KOPT-K1 (cell line): Measurements from ENCODE around the gene ATG9B.

Source experiments
- H3K27ac ChIP-seq: fragments of 200-600 bp; sonication (generic); 2 replicates; pipeline ENCODE4 v1.5.1; 2016; ENCODE audit warnings: antibody characterized with exemption, mild to moderate bottlenecking, low read depth, low read length; ENCODE audit not compliant: poor library complexity, severe bottlenecking
- H3K36me3 ChIP-seq: fragments of 200-600 bp; sonication (generic); 2 replicates; pipeline ENCODE4 v1.5.1; 2017; ENCODE audit warnings: antibody characterized with exemption, mild to moderate bottlenecking, low read length, moderate library complexity; ENCODE audit not compliant: insufficient read depth
- H3K9me3 ChIP-seq: fragments of 200-600 bp; sonication (generic); 2 replicates; pipeline ENCODE4 v1.5.1; 2017; ENCODE audit warnings: antibody characterized with exemption, low read length, mild to moderate bottlenecking; ENCODE audit not compliant: insufficient read depth, poor library complexity, severe bottlenecking

Gene ATG9B

DNA sequence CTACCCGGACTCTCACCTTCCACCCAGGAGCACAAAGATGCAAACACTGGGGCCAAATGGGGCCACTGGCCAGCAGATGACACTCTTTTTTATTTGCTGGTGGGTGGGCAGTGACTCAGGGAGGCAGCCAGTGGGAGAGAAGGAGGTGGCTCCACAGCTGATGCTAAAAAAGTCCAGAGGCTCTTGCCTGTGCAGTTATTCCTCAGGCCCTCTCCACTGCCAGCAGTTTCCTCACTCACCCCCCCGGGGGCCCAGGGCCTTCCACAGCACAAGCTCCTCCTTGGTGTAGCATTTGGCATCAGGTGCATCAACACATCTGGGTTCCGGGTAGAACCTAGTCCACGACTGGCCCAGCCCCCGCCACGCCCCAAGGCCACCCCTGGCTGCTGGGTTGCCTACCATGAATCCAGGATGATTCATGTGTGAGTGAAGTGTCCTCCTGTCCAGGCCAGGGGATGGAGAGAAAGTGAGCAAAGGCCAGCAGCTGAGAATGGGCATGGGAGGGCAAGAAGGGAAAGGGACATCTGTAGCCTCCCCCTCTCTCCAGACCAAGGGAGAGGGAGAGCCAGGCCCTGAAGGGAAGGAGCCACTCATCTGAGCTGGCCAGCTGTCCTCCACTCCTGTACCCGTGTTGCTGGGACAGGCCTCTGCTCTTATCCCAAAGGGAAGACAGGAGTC lies 44.4 kb downstream of the ATG9B start:
- Histone ChIP-seq H3K27ac (no peak overlapping the region), H3K9me3 (no peaks in the 10 kb centered on the region), H3K36me3 (no peaks in the 10 kb centered on the region)

- Histone ChIP-seq H3K36me3 (no peaks in the 10 kb centered on the region), H3K9me3 (no peaks in the 10 kb centered on the region), H3K27ac (no peak within 1 kb of the TSS)
These were observed 46.0 kb downstream of the ATG9B start, which contains the start of gene KCNH2 for GRCh38 chr7:150978126-150978789. TSS of gene KCNH2 (minus strand) at chr7:150978321. CDS start at chr7:150977913, 408 bp downstream.

DNA sequence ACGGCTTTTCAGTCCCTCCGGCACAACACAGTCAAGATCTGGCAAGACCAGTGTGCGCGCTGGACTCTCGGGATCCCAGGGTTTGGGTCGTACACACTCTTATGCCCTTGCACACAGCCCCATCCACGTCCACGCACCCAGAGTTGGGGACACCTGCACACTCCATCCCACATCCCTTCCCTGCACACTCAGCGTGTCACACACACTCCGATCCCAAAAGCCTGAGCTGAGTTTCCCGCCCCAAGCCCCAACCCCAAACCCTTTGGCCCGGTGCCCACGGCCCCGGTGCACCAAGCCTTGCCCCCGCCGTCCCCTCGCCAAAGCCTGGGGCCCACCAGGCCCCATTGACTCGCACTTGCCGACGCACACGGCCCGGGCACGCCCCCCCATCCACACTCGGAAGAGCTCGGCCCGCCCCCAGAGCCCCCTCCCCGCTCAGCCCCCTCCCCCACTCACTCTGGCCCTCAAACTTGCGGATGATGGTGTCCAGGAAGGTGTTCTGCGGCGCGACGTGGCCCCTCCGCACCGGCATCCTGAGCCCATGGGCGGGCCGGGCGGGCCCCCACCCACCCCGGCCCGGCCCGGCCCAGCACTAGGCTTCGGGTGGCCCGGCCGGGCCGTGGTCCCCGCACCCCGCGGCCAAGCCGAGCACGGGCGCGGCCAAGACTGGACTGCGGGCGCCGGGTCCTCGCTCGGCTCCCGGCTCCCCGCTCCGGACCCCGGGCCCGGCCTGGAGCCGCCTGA lies 46.7 kb downstream of the ATG9B start:
- no peak overlapping the region for H3K27ac ChIP-seq
- H3K36me3 ChIP-seq = no peaks in the 10 kb centered on the region
- H3K9me3 ChIP-seq = no peaks in the 10 kb centered on the region

GRCh38 chr7:150976529-150977381 lies 47.5 kb downstream of the ATG9B start:
- H3K36me3 ChIP-seq = no peaks in the 10 kb centered on the region
- H3K27ac ChIP-seq = no peak overlapping the region

DNA sequence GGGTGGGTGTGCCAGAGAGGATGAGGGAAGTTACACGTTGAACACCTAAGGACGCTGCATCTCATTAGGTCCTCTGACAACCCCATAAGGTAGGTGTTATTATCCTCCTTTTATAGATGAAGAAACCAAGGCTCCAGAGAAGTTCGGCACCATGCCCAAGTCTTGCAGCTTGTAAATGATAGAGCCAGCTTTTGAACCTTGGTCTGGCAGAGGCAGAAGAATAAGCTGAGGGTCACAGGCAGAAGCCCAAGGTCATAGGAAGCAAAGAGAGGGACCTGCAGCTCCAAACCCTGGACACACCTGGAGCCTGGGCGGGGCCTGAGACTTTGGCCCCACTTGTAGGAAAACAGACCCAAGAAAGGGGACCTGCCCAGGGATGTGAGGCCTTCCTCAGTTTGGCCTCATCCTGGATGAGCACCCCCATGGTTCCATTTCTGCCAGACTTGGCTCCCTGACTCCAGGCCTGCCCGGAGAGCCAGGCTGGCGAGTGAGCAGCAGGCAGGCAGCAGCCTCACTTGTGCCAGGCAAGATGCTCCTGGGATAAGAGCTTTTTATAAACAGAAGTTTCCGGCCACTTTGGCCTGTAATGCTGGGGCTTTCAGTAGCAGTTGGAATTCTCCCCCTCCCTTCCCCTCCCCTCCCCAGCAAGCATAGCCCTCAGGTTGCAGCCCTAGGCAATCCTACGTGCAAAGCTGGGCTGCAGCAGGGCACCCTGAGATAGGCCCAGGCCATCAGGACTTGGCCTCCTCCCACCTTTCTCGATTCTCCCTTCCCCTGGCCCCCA lies 48.6 kb downstream of the ATG9B start:
- Histone ChIP-seq H3K27ac (no peak overlapping the region), H3K36me3 (no peaks in the 10 kb centered on the region), H3K9me3 (no peaks in the 10 kb centered on the region)

More at GRCh38 chr7:150976529-150977381, 47.5 kb downstream of the ATG9B start:
- no peaks in the 10 kb centered on the region for H3K9me3 ChIP-seq

- H3K27ac ChIP-seq = no peak overlapping the region
- H3K36me3 ChIP-seq = no peaks in the 10 kb centered on the region
- no peaks in the 10 kb centered on the region for H3K9me3 ChIP-seq
These were observed 49.6 kb downstream of the ATG9B start for GRCh38 chr7:150974468-150975391.

DNA sequence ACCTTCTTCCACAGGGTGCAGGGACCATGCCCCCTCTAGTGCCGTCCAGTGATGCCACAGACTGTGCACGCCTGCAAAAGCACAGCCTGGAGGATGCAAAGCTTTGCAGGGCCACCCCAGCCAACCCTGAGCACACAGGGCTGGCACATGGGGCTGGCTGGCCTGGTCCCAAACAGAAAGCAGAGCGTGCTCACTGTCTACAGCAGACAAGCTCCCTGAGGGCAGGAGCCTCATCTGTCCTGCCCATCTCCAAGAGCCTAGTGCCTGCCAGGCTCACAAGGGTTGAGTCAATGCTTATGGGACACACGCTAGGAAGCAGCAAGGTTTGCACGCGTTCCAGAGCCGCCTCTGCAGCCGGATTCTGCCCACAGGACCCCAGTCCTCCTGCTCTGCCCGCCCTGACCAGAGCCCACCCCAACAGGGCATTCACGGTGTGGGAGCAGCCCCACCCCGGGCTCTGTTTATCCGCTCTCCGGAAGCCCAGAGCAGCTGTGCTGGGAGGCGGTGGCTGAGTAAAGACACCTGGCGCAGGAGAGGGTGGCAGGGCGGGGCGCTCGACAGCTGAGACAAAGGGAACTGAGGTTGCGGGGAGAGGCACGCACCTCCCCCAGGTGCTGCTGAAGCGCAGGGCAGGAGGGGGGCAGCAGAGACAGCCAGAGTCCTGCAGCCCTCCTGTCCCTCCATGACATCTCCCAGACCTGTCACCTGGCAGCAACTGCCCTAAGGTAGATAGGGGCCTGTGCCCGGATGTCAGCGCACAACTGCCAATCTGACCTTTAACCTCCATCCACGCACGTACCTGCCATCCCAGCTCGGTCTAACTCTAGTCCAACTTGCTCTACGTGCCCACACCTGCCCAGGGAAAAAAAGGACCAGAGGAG lies 50.5 kb downstream of the ATG9B start:
- Histone ChIP-seq H3K36me3 (no peaks in the 10 kb centered on the region), H3K9me3 (no peaks in the 10 kb centered on the region), H3K27ac (no peak overlapping the region)

DNA sequence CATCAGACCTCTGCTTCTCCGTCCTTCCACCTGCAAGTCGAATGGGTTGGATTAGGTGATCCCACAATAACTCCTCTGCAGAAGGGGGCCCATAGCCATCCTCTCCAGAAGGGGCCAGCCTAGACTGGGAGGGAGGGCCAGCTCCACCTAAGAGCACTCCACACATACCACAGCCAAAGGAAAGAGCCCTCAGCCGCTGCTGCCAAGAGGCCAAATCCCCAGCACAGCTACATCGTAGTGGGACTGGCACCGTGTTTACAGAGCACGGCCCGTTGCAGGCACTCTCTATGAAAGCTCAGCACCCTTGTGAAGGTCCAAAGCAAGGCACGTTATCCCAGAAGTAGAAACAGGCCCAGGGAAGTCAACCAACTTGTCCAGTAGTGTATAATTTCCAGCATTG lies 51.6 kb downstream of the ATG9B start:
- Histone ChIP-seq H3K36me3 (no peaks in the 10 kb centered on the region), H3K9me3 (no peaks in the 10 kb centered on the region), H3K27ac (no peak overlapping the region)

- Histone ChIP-seq H3K36me3 (no peaks in the 10 kb centered on the region), H3K27ac (no peak overlapping the region), H3K9me3 (no peaks in the 10 kb centered on the region)
These were observed 52.2 kb downstream of the ATG9B start for GRCh38 chr7:150972023-150972468.

GRCh38 chr7:150971242-150972022 lies 52.9 kb downstream of the ATG9B start:
- Histone ChIP-seq H3K27ac (no peak overlapping the region), H3K36me3 (no peaks in the 10 kb centered on the region), H3K9me3 (no peaks in the 10 kb centered on the region)

DNA sequence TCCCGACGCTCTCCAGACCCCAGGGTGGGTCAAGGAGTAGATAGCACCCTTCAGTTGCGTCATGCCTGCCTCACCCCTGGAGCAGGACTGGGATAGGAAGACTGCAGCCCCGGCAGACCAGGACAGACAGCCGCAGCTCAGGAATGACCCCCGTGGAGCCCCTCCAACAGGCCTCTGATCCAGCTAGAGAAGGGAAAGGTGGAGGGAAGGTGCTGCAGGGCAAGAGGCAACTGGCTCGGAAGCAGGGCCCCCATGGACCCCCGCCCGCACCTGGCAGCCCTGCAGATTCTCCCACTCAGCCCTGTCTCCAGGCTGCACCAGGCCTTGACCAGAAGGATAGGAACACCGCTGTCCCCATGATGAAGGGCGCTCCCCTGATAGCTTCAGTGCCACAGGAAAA lies 53.9 kb downstream of the ATG9B start:
- Histone ChIP-seq H3K9me3 (no peaks in the 10 kb centered on the region), H3K27ac (no peak overlapping the region), H3K36me3 (no peaks in the 10 kb centered on the region)

GRCh38 chr7:150969475-150969874 lies 54.8 kb downstream of the ATG9B start:
- H3K36me3 ChIP-seq = no peaks in the 10 kb centered on the region
- no peaks in the 10 kb centered on the region for H3K9me3 ChIP-seq
- no peak overlapping the region for H3K27ac ChIP-seq
